ENCODE results near the gene NDUFV1. TPM values are rescaled to one million over a fixed set of nuclear protein-coding genes. Genes with fewer than 3 reads are reported as not detected.

NDUFV1 gene
- total RNA-seq, 1 donor: 116 TPM

DNA sequence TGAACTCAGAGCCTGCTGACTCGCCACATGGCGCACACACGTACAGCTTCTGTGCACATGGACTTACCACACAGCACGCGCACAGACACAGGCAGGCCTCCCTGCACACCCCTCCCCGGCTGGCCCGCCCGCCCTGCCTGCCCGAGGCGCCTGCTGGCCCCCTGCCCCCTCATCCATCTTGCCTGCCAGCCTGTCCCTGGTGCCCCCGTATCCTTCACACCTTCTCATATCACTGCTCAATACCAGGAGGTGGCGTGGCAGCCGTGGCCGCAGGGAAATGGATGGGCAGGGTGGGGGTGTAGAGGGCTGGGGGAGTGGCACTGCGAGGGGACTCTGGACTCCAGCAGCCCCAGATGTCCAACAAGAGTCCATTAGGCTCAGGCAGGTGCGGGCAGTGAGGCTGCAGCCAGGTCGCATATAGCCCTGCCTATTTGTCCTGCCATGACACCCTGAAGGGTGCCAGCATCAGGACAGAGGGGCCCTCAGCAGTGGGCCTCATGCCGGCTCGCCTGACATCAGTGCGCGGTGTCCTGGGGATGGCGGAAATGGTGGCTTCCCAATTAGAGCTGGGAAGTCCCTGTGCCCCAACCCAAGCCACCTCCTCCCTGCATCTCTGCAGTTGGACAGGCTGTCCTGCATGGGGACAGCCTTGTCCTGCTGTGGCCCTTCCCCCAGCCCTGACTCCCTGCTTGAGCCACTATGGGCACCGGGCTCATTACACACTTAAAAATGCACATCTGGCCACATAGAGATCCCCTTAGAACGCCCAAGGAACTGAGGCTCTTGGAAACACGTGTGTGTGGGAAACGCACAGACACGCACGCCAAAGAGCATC is 34.8 kb downstream of the NDUFV1 start:
- TF ChIP-seq, protein P1, sequence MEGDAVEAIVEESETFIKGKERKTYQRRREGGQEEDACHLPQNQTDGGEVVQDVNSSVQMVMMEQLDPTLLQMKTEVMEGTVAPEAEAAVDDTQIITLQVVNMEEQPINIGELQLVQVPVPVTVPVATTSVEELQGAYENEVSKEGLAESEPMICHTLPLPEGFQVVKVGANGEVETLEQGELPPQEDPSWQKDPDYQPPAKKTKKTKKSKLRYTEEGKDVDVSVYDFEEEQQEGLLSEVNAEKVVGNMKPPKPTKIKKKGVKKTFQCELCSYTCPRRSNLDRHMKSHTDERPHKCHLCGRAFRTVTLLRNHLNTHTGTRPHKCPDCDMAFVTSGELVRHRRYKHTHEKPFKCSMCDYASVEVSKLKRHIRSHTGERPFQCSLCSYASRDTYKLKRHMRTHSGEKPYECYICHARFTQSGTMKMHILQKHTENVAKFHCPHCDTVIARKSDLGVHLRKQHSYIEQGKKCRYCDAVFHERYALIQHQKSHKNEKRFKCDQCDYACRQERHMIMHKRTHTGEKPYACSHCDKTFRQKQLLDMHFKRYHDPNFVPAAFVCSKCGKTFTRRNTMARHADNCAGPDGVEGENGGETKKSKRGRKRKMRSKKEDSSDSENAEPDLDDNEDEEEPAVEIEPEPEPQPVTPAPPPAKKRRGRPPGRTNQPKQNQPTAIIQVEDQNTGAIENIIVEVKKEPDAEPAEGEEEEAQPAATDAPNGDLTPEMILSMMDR (IDR thresholded peaks at IDR 0.05; ENCODE audit: insufficient read depth, low read length): no peak
- DNase-seq (ENCODE audit: low read depth): no peak
- H3K4me3 ChIP-seq (ENCODE audit: low read depth, low read length): no peak overlapping the region

DNA sequence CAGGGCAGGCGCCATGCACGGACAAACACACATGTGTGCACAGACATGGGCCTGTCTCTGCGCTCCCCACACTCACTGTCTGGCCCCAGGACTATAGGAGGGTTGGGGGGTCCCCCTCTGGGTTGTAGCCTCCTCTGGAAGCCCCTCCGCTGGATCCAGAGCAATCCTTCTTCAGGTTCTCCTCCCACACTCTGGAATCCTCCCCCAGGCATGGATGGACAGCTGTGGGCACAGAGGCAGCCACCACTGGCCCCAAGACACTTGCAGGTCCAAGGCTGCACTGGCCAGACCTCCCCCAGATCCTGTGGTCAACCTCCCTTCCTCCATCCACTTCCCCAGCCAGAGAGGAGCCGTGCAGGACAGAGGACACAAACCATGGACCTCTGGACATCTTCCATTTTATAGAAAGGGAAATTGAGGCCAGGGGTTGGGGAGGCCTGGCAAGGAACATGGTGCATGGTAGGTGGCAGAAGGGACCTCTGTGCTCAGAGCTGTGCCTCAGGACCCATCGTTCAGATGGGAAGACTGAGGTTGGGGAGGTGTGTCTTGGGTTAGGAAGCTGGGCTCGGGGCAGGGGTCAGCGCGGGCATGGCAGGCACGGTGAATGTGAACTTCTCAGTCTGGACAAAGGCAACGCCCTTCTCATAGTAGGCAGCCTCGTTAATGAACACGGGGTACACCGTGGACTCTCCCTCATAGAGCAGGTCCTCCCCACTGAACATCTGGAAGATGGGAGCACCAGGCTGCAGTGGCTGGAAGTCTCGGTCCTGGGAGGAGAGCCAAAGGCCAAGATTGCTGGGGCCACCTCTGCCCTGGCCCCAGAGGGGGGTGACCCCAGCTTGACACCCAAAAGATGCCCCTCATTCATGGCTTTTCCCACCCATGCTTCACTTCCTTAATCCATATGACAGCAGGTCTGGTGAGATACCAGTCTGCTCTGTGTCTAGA is 35.7 kb downstream of the NDUFV1 start:
- DNase-seq (ENCODE audit: low read depth): no peak
- no peak overlapping the region for H3K4me3 ChIP-seq (ENCODE audit: low read depth, low read length)
- TF ChIP-seq, protein P1 (IDR thresholded peaks at IDR 0.05; ENCODE audit: insufficient read depth, low read length): no peak

DNA sequence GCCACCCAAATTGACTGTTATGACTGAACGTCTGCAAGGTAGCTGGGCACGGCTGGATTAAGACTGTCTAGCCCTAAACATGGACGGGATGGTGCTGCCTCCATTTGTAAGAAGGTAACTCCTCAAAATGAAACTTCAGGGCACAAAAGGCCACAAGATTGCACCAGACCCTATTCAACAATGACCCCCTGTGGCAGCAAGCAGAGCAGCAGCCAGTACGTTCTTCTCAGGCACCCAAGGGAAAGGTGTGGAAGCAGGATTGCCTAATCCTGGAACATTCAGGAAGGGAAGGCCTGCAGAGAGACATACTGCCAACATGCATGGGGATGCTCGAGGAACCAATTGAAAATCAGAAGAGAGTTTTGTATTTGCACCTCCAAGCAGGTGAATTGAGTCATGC is 37.3 kb downstream of the NDUFV1 start:
- no peak overlapping the region for H3K4me3 ChIP-seq (ENCODE audit: low read depth, low read length)
- TF ChIP-seq, protein P1 (IDR thresholded peaks at IDR 0.05; ENCODE audit: insufficient read depth, low read length): peak; percentile 28
- DNase-seq (ENCODE audit: low read depth): no peak

DNA sequence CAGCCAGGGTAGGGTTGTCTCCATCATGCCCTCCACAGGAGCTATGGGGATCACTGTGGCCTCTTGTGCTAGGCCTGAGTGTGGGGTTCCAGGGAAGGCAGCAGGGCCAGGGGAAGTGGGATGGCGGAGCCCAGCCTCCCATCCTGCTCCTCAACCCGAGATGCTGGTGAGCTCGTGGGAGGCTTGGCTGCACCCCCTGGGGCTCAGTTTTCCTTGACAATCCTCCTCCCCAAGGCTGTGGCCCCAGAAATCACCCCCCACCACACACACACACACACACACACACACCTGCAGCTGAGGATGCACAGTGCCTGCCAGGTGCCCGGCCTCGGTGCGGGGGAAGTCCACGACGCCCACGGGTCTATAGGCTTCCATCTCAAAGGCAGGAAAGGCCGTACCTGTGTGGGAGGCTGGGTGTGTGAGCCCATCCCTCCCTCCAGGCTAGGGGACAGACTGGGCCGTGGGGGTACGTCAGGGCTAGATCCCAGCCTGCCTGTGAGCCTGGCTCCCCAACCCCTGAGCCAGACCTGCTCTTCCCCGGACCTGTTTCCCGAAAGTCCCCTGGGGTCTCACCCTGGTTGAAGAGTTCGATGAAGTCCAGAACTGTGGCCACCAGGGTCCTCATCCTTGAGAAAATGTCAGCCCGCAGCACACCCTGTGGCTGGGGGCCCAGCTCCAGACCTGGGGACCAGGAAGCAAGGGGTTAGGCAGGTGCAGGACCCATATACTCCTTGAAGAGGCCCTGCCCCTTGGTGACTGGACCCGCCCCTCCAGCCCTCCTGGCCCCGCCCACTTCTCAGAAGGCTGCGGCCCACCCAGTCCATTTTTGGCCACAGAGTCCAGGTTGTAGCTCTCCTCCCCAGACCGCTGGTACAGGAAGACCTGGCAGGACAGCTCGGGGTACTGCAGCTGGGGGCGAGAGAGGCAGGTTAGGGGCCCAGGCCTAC is 38.0 kb downstream of the NDUFV1 start:
- TF ChIP-seq, protein P1 (IDR thresholded peaks at IDR 0.05; ENCODE audit: insufficient read depth, low read length): no peak
- DNase-seq (ENCODE audit: low read depth): no peak
- no peak overlapping the region for H3K4me3 ChIP-seq (ENCODE audit: low read depth, low read length)

DNA sequence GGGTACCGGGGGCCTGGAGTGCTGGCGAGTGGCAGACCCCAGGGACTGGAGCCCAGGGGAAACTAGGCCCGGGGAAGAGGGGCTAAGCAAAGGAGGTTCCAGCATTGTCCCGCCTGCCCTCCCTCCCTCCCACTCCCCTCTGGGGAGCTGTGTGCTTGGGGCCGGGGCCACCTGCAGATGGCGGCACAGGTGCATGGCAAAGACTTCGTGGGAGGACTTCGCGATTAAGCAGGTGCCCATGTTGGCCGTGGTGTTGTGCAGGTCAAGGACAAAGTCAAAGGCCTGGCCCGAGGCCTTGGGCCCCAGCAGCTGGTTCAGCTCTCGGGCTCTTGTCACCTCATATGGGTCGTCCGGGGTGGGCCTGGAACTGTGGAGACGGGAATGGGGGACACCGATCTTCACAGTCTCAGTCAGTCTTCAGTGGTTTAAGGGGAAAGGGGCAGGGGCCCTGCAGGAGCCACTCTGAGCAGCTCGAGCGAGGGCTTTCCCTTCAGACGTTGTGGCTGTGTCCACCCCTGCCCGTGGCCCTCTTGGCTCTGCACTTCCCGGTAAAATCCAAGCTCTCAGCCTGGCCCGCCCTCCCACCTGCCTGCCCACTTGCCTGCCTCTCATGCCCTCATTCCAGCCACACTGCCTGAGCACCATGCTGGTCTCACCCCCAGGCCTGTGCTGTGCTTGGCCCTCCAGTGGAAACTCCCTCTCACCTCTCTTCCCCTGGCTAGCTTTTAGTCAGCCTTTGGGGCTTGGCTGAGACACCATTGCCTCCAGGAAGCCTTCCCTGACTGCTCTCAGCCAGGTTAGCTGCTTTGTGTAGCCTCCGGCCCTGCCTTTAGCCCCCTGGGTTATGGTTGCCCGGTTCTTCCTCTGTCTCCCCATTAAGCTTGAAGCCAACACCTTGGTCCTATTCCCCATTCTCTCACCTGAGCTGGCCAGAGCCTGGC is 39.1 kb downstream of the NDUFV1 start:
- TF ChIP-seq, protein P1 (IDR thresholded peaks at IDR 0.05; ENCODE audit: insufficient read depth, low read length): no peak
- DNase-seq (ENCODE audit: low read depth): no peak
- H3K4me3 ChIP-seq (ENCODE audit: low read depth, low read length): no peak overlapping the region
